Esophagus mucosa (tissue), 1 donor: ENCODE results near the gene MAST4. TPM values are rescaled to one million over a fixed set of nuclear protein-coding genes. Genes with fewer than 3 reads are reported as not detected.

Experiments
- ATAC-seq: fragments of 200-7000 bp; cut with Tn5 transposase; one replicate; pipeline ENCODE4 v1.9.1; 2020
- total RNA-seq: library from RNA; stranded (reverse); gene quantifications from one replicate; pipeline ENCODE4 v1.2.4, GENCODE V29; 2023
- donor health status: DM: yes; HTN: yes; CAD: no.

Gene MAST4
- total RNA-seq, 1 donor from 2014 or later = 106 TPM

DNA sequence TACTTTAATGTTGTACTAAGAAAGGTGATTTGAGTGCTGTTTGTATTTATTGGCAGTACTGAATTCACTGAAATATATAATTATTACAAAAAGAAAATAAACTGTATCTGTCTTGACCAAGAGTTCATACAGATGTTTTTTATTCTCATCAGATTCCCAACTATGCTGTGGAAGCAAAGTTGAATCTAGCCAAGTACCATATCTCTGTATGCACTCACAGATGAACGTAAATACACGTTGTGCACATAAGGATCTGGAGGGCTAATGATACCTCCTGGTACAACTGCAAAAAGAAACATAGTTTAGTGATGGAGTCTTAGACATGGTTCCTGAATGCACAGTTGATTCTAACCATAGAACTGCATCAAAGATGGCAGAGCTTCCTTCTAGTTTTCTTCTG lies 431.0 kb downstream of the MAST4 start:
- ATAC-seq = no peak

- peak; percentile 52 for ATAC-seq
Observed at GRCh38 chr5:67028371-67028770, 432.2 kb downstream of the MAST4 start.

- ATAC-seq = no peak
Observed at GRCh38 chr5:67028941-67029340, 432.7 kb downstream of the MAST4 start.

GRCh38 chr5:67029481-67029880 lies 433.3 kb downstream of the MAST4 start:
- no peak for ATAC-seq

DNA sequence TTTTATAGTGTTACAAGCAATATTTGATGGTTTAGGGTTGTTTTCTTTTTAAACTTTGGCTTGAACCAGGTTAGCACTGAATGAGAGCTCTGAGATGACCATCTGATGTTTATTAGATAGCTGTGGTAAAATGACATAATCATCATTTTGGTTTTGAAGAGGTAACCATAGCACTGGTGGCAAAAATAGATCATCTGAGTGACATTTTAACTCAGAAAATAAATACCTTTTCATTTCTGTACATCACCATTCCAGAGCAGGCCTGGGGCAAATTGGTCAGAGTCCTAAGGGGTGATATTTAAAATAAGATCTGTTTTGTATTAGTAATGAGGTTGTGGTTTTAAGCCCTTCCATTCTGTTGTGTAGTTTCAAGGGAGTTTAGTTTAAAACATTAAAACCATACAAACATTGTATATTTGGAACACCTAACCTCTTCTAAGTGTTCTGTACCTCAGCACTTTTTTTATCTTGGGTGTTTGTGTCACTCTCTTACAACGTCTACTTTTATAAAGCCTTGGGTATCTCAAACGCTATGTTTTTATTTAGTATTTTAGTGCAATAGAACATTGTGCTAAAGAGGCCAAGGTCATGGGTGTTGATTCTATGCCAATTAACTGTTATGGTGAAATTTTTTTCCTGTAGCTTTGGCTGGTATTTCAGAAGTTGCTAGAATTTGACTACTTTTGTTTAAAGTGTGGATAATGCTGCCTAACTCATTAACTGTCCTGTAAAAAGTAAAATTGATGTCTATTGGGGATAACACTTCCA lies 434.3 kb downstream of the MAST4 start:
- ATAC-seq = no peak

DNA sequence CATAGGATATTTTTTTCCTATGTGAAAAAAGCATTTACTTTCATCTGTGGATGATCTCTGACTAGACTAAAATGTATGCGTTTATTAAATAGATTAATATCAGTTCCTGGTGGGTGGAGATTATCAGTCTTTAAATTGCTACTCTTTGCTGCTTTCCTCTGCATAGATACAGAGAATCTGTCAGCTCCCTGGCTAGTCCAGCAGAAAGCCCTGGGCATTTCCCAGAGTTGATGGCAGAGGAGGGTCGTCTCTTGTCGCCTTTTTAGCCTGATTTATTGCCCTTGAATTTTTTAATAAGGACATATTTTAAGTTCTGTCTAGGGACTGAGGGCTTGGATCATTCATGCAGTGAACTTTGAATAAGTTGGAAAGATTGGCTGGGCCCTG lies 434.9 kb downstream of the MAST4 start:
- ATAC-seq = no peak

DNA sequence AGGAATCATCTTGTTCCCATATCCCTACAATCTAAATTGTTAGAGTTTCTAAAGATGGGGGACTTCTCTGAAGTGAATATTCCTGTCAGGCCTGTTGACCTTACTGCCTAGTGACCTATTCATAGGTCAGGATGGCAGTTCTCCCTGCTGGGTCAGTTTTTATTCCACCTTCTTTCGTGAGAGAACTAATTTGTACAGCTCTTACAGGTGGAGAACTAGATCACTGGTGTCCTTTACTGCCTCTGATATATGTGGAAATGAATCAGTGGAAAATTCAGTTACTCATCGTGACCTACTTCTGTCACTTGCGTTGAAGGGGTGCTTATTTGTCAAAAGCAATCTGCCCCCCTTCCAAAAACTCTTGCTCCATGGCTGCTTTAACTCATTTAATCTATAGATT lies 435.5 kb downstream of the MAST4 start:
- ATAC-seq = peak; percentile 27

DNA sequence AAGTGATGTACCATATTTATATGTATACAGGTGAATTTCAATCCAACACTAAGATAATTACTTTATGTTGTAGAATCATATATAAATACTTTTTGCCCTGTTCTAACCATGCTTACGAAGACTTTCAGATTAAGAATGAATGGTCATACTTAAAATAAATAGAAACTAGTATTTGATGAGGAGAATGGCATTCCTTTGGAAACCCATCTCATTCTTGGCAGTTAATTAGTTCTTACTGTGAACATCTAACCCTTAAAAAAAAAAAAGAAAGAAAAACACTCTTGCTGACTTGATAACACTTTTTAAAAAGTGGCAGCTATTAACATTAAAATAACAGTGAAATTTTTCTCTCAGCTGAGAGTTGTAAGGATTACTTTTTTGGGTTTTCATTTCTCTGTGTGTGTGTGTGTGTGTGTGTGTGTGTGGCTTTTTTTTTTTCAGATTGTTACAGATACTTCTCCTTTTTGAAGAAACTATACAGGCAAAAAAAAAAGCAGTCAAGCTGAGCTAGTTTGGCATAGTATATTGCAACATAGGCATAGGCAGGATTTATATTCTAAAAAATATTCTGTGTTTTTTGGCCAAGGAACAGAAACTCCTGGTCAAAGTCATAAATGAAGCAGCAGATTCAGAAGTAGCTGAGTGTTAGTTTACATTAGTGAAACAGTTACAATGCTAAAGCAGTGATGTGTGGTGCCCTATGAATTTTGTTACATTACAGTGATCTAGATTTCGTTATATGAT lies 436.9 kb downstream of the MAST4 start:
- no peak for ATAC-seq

GRCh38 chr5:67033880-67034651 lies 437.9 kb downstream of the MAST4 start:
- ATAC-seq = no peak

GRCh38 chr5:67035098-67035740 lies 439.0 kb downstream of the MAST4 start:
- ATAC-seq = no peak

- ATAC-seq = peak; percentile 62
Observed at GRCh38 chr5:67037171-67037570, 441.0 kb downstream of the MAST4 start.

DNA sequence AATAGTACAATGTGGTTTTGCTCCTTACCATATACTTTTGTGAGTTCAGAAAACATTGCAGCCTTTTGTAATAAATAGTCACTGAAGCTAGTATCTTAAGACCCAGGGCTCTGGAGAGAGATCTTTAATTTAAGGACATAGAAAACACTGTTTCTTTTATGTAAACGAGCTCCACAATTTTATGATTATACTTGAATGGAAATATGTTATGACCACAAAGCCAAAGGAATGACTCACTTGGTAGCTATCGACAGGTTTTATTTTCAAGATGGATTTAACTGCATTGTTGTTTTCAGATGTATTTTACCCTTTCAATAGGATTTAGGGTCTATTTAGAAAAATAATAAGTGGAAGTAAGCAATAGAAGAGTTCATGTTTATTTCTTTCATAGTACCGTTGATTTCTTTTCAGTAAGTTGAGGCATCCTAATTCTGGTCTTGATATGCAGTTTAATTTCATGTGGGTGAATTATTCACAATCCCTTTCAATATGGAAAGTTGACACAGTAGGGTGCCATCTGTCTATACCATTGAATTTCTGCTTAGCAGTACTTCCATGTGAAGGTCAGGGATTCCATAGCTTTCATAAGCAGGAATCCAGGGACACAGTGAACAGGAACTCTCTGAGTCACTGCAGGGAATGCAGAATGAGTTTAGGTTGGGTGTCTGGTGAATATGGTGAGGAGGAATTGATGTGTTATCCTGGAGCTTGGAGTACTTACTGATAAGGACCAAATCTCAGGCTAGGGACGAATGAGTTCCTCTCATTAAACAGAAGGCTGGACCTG lies 442.8 kb downstream of the MAST4 start:
- no peak for ATAC-seq

DNA sequence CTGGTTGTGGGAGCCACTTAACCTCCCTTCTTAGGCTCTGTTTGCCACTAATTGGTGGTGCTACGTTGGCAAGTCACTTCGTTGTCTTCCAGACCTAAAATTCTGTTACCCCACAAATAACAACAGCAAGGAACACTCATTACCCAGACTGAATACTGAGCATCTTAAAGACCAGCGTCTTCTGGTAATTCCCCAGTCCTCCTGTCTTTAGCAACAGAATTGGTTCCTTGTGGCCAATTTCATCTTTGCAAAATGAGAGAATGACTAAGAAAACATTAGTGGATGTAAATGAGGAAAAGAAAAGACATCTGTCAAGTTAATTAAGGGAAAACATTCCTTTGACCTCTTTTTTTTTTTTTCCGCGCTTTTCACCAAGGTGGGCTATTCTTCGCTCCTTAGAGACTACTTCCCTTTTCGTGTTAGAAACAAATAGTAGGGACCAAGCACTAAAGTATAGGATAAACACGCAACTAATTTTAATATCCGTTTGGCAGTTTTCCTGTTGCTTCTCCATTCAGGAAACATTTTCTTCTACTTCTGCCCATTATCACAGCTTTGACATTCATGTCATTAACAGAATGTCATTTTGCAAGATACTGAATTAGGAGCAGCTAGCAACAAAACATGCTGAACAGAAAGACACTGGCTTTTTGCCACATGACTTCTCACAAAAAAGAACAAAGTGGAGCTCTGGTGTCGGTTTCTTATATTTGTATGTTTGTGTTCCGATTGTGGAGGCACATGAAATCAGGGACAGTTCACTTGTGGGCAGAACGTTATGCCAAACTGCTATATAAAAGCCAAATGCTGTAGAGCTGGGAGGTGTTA lies 446.2 kb downstream of the MAST4 start:
- no peak for ATAC-seq

GRCh38 chr5:67043796-67044511 lies 447.8 kb downstream of the MAST4 start:
- ATAC-seq = no peak

- ATAC-seq = no peak
Observed at GRCh38 chr5:67045816-67046740, 449.9 kb downstream of the MAST4 start.

- ATAC-seq = peak; percentile 54
Observed at GRCh38 chr5:67047160-67047559, 451.0 kb downstream of the MAST4 start.

GRCh38 chr5:67047616-67048015 lies 451.4 kb downstream of the MAST4 start:
- ATAC-seq = no peak

GRCh38 chr5:67050125-67050524 lies 453.9 kb downstream of the MAST4 start:
- peak; percentile 86 for ATAC-seq

GRCh38 chr5:67050635-67051034 lies 454.4 kb downstream of the MAST4 start:
- no peak for ATAC-seq
